ENCODE results near the gene AK2.

Gene AK2

GRCh38 chr1:32964461-32965250 lies 72.0 kb downstream of the AK2 start, which contains the start of gene RNF19B:
TSS of gene RNF19B (minus strand) at chr1:32964809. CDS start at chr1:32964685, 124 bp downstream.
- TF ChIP-seq, protein P1, sequence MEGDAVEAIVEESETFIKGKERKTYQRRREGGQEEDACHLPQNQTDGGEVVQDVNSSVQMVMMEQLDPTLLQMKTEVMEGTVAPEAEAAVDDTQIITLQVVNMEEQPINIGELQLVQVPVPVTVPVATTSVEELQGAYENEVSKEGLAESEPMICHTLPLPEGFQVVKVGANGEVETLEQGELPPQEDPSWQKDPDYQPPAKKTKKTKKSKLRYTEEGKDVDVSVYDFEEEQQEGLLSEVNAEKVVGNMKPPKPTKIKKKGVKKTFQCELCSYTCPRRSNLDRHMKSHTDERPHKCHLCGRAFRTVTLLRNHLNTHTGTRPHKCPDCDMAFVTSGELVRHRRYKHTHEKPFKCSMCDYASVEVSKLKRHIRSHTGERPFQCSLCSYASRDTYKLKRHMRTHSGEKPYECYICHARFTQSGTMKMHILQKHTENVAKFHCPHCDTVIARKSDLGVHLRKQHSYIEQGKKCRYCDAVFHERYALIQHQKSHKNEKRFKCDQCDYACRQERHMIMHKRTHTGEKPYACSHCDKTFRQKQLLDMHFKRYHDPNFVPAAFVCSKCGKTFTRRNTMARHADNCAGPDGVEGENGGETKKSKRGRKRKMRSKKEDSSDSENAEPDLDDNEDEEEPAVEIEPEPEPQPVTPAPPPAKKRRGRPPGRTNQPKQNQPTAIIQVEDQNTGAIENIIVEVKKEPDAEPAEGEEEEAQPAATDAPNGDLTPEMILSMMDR (IDR thresholded peaks at IDR 0.05; ENCODE audit: low read depth, low read length): no peak
- peak; percentile 89 for DNase-seq
- Histone ChIP-seq H3K4me1 (no peaks in the 10 kb centered on the region), H3K4me3 (ENCODE audit: low read depth, low read length) (peak within 1 kb of the TSS; percentile 58), H3K27me3 (no peaks in the 10 kb centered on the region), H3K9me3 (no peaks in the 10 kb centered on the region), H3K36me3 (no peaks in the 10 kb centered on the region)

DNA sequence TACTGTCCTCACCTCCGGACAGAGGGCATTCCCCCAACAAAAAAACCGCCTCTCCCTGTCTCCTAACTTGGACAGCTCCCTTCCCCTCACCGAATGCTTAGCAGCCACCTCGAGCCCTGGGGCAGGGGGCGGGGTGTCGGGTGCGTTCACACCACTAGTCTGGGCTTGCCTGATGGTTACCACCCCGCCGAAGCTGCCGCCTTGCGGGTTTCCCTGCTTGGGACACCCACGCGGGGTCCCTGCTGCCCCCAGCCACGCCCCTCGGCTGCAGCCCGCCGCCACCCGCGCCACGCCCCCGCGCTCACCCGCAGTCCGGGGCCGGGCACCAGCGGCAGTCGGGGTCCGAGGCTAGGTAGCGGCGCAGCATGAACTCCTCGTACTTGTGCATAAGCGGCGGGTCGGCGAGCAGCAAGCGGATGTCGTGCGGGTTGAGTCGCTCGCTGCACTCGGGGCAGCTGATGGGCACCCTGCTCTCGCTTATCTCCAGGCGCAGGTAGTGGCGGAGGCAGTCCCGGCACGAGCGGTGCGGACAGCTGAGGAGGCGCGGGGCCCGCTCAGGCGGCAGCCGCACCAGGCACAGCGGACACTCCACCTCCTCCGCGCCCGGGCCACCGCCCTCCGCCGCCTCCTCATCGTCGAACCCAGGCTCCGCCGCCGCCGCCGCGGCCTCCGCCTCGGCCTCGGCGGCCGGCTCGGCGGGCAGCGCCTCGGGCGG lies 72.8 kb downstream of the AK2 start:
- Histone ChIP-seq H3K9me3 (no peaks in the 10 kb centered on the region), H3K36me3 (no peaks in the 10 kb centered on the region), H3K4me3 (ENCODE audit: low read depth, low read length) (peak overlapping the region; percentile 58), H3K27me3 (no peaks in the 10 kb centered on the region), H3K4me1 (no peaks in the 10 kb centered on the region)
- TF ChIP-seq, protein P1 (IDR thresholded peaks at IDR 0.05; ENCODE audit: low read depth, low read length): no peak
- peak; percentile 37 for DNase-seq

DNA sequence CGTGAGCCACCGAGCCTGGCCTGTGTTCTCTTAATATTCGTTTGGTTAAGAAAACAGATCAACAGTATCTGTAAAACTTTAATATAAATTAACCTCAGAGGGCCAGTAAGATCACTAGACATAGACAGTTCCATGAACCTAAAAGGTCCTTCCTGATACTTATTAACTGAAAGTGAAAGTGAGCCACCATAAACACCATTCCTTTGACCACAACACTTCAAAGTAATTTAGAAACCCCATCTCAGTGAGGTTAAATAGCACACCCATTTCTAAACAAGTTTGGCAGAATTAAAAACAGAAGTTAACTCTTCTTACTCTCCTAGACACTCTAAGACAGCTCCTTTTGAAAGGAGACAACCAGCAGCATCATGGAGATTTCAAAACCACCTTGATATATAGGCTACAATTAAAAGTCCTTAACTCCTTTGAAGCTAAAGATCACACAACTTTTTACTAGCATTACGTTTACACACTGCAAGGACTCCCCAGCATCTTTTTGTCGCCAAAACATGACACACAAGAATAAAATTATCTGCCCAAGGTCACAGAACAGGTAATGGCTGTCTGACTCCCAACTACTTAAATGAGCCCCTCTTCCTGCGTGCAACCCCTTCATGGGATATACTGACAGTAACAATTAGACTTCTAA lies 74.3 kb downstream of the AK2 start:
- H3K36me3 ChIP-seq: no peaks in the 10 kb centered on the region
- H3K4me3 ChIP-seq (ENCODE audit: low read depth, low read length): no peak overlapping the region
- H3K27me3 ChIP-seq: no peaks in the 10 kb centered on the region
- H3K9me3 ChIP-seq: no peaks in the 10 kb centered on the region
- H3K4me1 ChIP-seq: no peaks in the 10 kb centered on the region
- TF ChIP-seq, protein P1 (IDR thresholded peaks at IDR 0.05; ENCODE audit: low read depth, low read length): no peak
- DNase-seq: no peak

- DNase-seq: no peak
- no peak overlapping the region for H3K4me3 ChIP-seq (ENCODE audit: low read depth, low read length)
- H3K4me1 ChIP-seq: no peaks in the 10 kb centered on the region
- TF ChIP-seq, protein P1 (IDR thresholded peaks at IDR 0.05; ENCODE audit: low read depth, low read length): no peak
- no peaks in the 10 kb centered on the region for H3K9me3 ChIP-seq
- H3K36me3 ChIP-seq: no peaks in the 10 kb centered on the region
- no peaks in the 10 kb centered on the region for H3K27me3 ChIP-seq
These were observed 75.8 kb downstream of the AK2 start for GRCh38 chr1:32960819-32961355.

DNA sequence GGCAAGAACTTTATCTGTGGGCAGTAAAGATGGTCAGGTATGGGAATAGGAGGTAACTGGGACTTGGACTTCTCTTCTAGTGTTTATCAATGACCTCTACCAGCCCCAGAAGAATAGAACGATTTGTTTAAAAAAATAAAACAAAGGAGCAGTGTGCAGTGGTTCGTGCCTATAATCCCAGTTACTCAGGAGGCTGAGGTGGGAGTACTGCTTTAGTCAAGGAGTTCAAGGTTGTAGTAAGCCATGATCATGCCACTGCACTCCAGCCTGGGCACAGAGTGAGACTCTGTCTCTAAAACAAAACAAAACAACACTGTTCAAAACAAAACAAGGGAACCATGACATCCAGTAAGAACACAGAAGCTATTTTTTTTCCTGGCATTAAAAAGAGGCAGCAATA lies 76.3 kb downstream of the AK2 start:
- no peak overlapping the region for H3K4me3 ChIP-seq (ENCODE audit: low read depth, low read length)
- no peaks in the 10 kb centered on the region for H3K36me3 ChIP-seq
- no peaks in the 10 kb centered on the region for H3K9me3 ChIP-seq
- no peaks in the 10 kb centered on the region for H3K27me3 ChIP-seq
- TF ChIP-seq, protein P1 (IDR thresholded peaks at IDR 0.05; ENCODE audit: low read depth, low read length): no peak
- H3K4me1 ChIP-seq: no peaks in the 10 kb centered on the region
- DNase-seq: no peak

Data from BE2C (cell line).